GM18526 (cell line): Measurements from ENCODE around the gene PPP4R3A.
A peak's percentile ranks its signal among the peaks of the same experiment; 100 is the strongest.

Experiments
- POLR2A ChIP-seq: IDR thresholded peaks from 3 replicates; pipeline ENCODE4 v1.6.1; 2011; ENCODE audit not compliant: insufficient read length; ENCODE audit errors: extremely low read depth

The PPP4R3A gene

GRCh38 chr14:91510171-91511042 lies at the start of gene PPP4R3A:
TSS of gene PPP4R3A (minus strand) at chr14:91510310. CDS start at chr14:91509647, 663 bp downstream.
- TF ChIP-seq POLR2A: peak; percentile 83

DNA sequence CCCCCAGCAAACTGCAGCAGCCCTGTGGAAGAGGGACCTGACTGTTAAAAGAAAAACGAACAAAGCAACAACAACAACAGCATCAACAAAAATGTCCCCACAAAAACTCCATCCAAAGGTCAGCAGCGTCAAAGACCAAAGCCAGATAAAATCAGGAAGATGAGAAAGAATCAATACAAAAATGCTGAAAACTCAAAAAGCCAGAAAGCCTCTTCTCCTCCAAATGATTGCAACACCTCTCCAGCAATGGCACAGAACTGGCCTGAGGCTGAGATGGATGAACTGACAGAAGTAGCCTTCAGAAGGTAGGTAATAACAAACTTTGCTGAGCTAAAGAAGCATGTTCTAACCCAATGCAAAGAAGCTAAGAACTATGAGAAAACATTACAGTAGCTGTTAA lies 45.4 kb upstream of the PPP4R3A start:
- no peak for TF ChIP-seq POLR2A

- no peak for TF ChIP-seq POLR2A
These were observed 44.6 kb upstream of the PPP4R3A start for GRCh38 chr14:91554535-91555332.

GRCh38 chr14:91548108-91548507 lies 38.0 kb upstream of the PPP4R3A start:
- no peak for TF ChIP-seq POLR2A

DNA sequence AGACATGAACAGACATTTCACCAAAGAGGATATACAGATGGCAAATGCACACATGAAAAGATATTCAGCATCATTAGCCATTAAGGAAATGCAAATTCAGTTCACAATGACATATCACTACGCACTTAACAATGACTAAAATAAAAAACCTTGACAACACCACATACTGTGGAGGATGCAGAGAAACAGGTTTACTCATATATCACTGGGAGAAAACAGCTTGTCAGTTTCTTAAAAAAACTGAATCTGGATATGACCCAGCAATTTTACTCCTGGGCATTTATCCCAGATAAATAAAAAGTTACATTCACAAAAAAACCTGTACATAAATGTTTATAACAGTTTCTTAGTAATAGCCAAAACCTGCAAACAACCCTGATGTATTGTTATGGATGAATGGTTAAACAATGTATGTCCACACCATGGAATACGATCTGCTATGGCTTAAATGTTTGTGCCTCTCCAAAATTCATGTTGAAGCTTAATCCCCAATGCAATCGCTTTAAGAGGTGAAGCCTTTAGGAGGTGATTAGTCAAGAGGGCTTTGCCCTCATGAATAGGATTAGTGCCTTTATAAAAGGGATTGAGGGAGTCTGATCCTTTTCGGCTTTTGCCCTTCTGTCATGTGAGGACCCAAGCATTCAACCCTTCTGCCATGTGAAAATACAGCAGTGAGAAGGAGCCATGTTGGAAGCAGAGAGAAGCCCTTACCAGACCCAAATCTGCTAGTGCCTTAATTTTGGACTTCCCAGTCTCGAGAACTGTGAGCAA lies 36.0 kb upstream of the PPP4R3A start:
- TF ChIP-seq POLR2A: no peak

DNA sequence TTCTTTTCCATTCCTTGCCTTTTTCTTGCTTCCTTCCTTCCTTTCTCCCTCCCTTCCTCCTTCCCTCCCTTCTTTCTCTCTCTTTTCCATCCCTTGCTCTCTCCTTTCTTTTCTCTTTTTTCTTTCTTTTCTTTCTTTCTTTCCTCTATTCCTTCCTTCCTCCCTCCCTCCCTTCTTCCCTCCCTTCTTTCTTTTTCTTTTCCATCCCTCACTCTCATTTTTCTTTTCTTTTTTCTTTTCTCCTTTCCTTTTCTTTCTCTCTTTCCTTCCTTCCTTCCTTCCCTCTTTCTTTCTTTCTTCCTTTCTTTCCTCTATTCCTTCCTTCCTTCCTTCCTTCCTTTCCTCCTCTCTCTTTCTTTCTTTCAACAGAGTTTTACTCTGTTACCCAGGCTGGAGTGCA lies 35.1 kb upstream of the PPP4R3A start:
- no peak for TF ChIP-seq POLR2A

DNA sequence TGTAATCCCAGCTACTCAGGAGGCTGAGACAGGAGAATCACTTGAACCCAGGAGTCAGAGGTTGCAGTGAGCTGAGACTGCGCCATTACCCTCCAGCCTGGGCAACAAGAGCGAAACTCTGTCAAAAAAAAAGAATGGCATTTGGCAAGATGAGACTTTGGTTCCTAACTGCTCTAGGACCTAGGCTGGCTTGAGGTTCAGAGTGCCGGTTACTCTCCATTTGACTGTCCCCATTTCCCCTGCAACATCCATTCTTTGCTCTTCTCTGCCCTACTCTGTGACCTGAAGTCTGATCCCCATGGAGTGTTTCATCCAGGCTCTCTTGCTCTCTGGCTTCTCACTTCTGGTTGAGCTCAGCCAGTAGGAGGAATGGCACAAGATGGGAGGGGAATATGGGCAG lies 26.2 kb upstream of the PPP4R3A start:
- TF ChIP-seq POLR2A: no peak

GRCh38 chr14:91533623-91534022 lies 23.5 kb upstream of the PPP4R3A start:
- no peak for TF ChIP-seq POLR2A

GRCh38 chr14:91523972-91524371 lies 13.9 kb upstream of the PPP4R3A start:
- no peak for TF ChIP-seq POLR2A

GRCh38 chr14:91521061-91521640 lies 11.0 kb upstream of the PPP4R3A start:
- no peak for TF ChIP-seq POLR2A

DNA sequence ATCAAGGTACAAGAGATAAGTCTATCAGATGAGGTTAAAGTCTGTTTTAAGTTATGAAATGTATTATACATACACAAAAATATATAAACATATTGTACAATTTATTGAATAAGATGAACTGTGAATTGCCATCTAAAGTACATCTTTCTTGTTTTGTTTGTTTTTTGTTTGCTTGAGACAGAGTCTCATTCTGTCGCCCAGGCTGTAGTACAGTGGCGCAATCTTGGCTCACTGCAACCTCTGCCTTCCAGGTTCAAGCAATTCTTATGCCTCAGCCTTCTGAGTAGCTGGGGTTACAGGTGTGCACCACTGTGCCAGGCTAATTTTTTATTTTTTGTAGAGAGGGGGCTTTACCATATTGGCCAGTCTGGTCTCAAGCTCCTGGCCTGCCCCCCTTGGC lies 10.0 kb upstream of the PPP4R3A start:
- no peak for TF ChIP-seq POLR2A

DNA sequence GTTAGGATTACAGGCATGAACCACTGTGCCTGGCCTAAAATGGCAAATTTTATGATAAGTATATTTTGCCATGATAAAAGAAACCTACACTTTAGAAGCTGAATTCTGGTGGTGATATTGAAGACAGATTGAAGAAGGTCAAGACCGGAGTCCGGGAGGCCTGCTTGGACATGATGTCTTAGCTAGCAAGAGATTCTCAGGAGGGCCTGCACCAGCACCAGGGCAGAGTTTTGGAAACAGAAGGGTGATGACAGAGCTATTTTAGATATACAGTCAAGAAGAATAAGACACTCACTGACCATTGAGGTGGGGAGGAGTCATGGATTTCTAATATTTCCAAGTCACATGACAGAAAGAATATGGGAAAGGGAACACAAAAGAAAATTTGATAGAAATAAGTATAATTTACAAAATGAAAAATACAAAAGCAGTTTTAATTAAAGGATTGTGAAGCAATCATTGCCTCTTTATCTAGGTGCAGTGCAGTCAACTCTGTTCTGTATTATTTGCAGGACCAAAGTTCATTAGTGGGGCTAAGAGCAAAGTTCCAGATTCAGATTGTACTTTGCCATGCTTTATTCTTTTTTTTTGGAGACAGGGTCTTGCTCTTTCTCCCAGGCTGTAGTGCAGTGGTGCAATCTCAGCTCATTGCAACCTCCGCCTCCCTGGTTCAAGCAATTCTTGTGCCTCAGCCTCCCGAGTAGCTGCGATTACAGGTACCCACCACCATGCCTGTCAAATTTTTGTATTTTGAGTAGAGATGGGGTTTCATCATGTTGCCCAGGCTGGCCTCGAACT lies 9.3 kb upstream of the PPP4R3A start:
- no peak for TF ChIP-seq POLR2A

- no peak for TF ChIP-seq POLR2A
These were observed 6.7 kb upstream of the PPP4R3A start for GRCh38 chr14:91516663-91517388.

GRCh38 chr14:91515979-91516378 lies 5.9 kb upstream of the PPP4R3A start:
- no peak for TF ChIP-seq POLR2A
